ENCODE data around the gene FTSJ1.

The FTSJ1 gene

GRCh38 chrX:48471504-48471903, 4.5 kb upstream of the FTSJ1 start:
- no peak for DNase-seq

- DNase-seq = no peak
Measured at GRCh38 chrX:48472225-48472624, 3.8 kb upstream of the FTSJ1 start.

GRCh38 chrX:48472851-48473703, 2.9 kb upstream of the FTSJ1 start:
- DNase-seq = no peak

- DNase-seq = no peak
Measured at GRCh38 chrX:48473704-48473990, 2.4 kb upstream of the FTSJ1 start.

- DNase-seq = no peak
Measured at GRCh38 chrX:48474127-48474526, 1.9 kb upstream of the FTSJ1 start.

- no peak for DNase-seq
Measured at GRCh38 chrX:48474581-48474980, 1.4 kb upstream of the FTSJ1 start.

GRCh38 chrX:48475296-48475695, 703 bp upstream of the FTSJ1 start:
- no peak for DNase-seq

- DNase-seq = no peak
Measured at GRCh38 chrX:48476919-48477318, 920 bp downstream of the FTSJ1 start.

GRCh38 chrX:48477960-48478755, 2.2 kb downstream of the FTSJ1 start:
- no peak for DNase-seq

GRCh38 chrX:48478806-48479205, 2.8 kb downstream of the FTSJ1 start:
- no peak for DNase-seq

- no peak for DNase-seq
Measured at GRCh38 chrX:48480142-48480541, 4.1 kb downstream of the FTSJ1 start.

GRCh38 chrX:48480583-48480982, 4.6 kb downstream of the FTSJ1 start:
- no peak for DNase-seq

- no peak for DNase-seq
Measured at GRCh38 chrX:48482526-48482925, 6.5 kb downstream of the FTSJ1 start.

GRCh38 chrX:48487362-48487798, 11.4 kb downstream of the FTSJ1 start:
- DNase-seq = no peak

GRCh38 chrX:48488034-48488433, 12.0 kb downstream of the FTSJ1 start:
- DNase-seq = no peak

- no peak for DNase-seq
Measured at GRCh38 chrX:48489296-48489695, 13.3 kb downstream of the FTSJ1 start.

GRCh38 chrX:48489892-48490291, 13.9 kb downstream of the FTSJ1 start:
- DNase-seq = no peak

- no peak for DNase-seq
Measured at GRCh38 chrX:48490661-48491060, 14.7 kb downstream of the FTSJ1 start.

GRCh38 chrX:48491809-48492208, 15.8 kb downstream of the FTSJ1 start:
- DNase-seq = no peak

GRCh38 chrX:48492293-48492910, 16.4 kb downstream of the FTSJ1 start:
- DNase-seq = no peak

- no peak for DNase-seq
Measured at GRCh38 chrX:48493890-48494364, 17.9 kb downstream of the FTSJ1 start.

- DNase-seq = no peak
Measured at GRCh38 chrX:48496660-48497059, 20.7 kb downstream of the FTSJ1 start.

- DNase-seq = no peak
Measured at GRCh38 chrX:48497871-48498270, 21.9 kb downstream of the FTSJ1 start.

GRCh38 chrX:48498374-48498809, 22.4 kb downstream of the FTSJ1 start:
- no peak for DNase-seq
